Measurements from ENCODE around the gene KRT33B. TPM values are rescaled to one million over a fixed set of nuclear protein-coding genes. Genes with fewer than 3 reads are reported as not detected.

The KRT33B gene
- total RNA-seq, 3 donors from 2014 or later: not detected

DNA sequence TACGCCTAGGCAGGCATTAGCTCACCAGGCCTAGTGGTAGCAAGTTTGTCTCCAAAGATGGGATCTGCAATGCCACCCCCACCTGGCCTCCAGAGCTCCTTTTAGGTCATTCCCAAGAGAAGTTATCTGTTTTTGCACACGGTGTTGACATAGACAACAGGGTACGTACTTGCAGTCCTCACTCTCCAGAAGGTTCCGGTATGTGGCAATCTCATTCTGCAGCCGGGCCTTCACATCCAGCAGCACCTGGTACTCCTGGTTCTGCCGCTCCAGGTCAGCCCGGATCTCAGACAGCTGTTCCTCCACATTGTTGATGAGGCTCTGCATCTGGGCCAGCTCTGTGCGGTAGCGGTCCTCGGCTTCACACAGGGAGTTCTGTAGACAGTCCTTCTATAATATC, 37.6 kb upstream of the KRT33B start:
- H3K4me3 ChIP-seq: no peak overlapping the region

GRCh38 chr17:41406205-41406604, 36.6 kb upstream of the KRT33B start:
- peaks cover 0 to 14% of the 10 kb centered on the region in 2 donors for H3K4me1 ChIP-seq
- H3K27ac ChIP-seq: peak overlapping the region in 1 of 2 donors; percentile 91
- no peak for DNase-seq (ENCODE audit: low spot score in 2 of 2)
- intact Hi-C loops (cut with DNase I; ENCODE audit: low total_unique reads): no loop called here
- H3K9me3 ChIP-seq: no peaks in the 10 kb centered on the region
- TF ChIP-seq POLR2AphosphoS5 (IDR thresholded peaks at IDR 0.05): no peak
- no peak for TF ChIP-seq POLR2A (IDR thresholded peaks at IDR 0.05)
- TF ChIP-seq, protein P1, sequence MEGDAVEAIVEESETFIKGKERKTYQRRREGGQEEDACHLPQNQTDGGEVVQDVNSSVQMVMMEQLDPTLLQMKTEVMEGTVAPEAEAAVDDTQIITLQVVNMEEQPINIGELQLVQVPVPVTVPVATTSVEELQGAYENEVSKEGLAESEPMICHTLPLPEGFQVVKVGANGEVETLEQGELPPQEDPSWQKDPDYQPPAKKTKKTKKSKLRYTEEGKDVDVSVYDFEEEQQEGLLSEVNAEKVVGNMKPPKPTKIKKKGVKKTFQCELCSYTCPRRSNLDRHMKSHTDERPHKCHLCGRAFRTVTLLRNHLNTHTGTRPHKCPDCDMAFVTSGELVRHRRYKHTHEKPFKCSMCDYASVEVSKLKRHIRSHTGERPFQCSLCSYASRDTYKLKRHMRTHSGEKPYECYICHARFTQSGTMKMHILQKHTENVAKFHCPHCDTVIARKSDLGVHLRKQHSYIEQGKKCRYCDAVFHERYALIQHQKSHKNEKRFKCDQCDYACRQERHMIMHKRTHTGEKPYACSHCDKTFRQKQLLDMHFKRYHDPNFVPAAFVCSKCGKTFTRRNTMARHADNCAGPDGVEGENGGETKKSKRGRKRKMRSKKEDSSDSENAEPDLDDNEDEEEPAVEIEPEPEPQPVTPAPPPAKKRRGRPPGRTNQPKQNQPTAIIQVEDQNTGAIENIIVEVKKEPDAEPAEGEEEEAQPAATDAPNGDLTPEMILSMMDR (IDR thresholded peaks at IDR 0.05): no peak
- H3K27me3 ChIP-seq: no peaks in the 10 kb centered on the region
- no peak overlapping the region for H3K4me3 ChIP-seq
- H3K36me3 ChIP-seq: no peaks in the 10 kb centered on the region

More for the DNA sequence above, 37.6 kb upstream of the KRT33B start:
- Histone ChIP-seq H3K27me3 (no peaks in the 10 kb centered on the region), H3K4me1 (peaks cover 0 to 9% of the 10 kb centered on the region in 2 donors), H3K9me3 (no peaks in the 10 kb centered on the region), H3K27ac (peak overlapping the region in 1 of 2 donors; percentile 10), H3K36me3 (no peaks in the 10 kb centered on the region)
- intact Hi-C loops (cut with DNase I; ENCODE audit: low total_unique reads): no loop called here
- DNase-seq (ENCODE audit: low spot score in 2 of 2): no peak
- TF ChIP-seq POLR2A (IDR thresholded peaks at IDR 0.05) (no peak), POLR2AphosphoS5 (IDR thresholded peaks at IDR 0.05) (no peak)
- TF ChIP-seq, protein P1 (IDR thresholded peaks at IDR 0.05): no peak

DNA sequence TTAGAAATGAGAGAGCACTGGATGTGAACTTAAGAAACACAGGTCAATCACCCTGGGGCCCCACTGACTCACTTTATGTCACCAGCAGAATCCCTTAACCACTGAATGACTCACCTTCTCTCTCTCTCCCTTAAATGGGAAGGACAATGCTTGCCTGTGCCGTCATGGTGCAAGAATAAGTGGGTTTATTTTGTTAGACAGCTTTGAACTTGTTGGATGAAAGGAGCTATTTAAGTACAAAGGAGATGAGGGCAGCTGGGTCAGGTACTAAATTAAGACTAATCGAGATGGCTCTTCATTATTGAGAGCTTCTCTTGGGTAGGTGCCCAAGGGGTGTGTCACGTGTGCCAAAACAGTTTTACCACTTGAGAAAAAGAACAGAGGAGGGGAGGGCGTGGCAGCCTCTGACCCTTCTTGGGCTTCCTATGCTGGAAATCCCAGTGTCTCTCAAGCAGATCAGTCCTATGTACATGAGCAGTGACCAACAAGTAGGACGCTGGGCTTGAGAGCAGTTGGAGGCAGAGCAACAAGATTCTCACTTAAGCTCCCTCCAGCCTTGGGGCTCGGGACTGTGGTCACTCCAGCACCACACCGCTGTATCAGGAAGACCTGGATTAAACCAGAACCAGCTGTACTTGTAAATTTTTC, 34.5 kb upstream of the KRT33B start:
- H3K36me3 ChIP-seq: no peaks in the 10 kb centered on the region
- peaks cover 0 to 14% of the 10 kb centered on the region in 2 donors for H3K4me1 ChIP-seq
- peak in 1 of 2 donors; percentile 91 for DNase-seq (ENCODE audit: low spot score in 2 of 2)
- intact Hi-C loops (cut with DNase I; ENCODE audit: low total_unique reads): no loop called here
- H3K4me3 ChIP-seq: no peak overlapping the region
- H3K27ac ChIP-seq: peak overlapping the region; percentile 88 to 91
- no peaks in the 10 kb centered on the region for H3K27me3 ChIP-seq
- peak in 1 of 3 donors; percentile 76 for TF ChIP-seq POLR2AphosphoS5 (IDR thresholded peaks at IDR 0.05)
- TF ChIP-seq POLR2A (IDR thresholded peaks at IDR 0.05): no peak
- TF ChIP-seq, protein P1 (IDR thresholded peaks at IDR 0.05): no peak
- no peaks in the 10 kb centered on the region for H3K9me3 ChIP-seq

GRCh38 chr17:41403404-41404023, 33.9 kb upstream of the KRT33B start:
- no peak for TF ChIP-seq POLR2AphosphoS5 (IDR thresholded peaks at IDR 0.05)
- no peak for TF ChIP-seq POLR2A (IDR thresholded peaks at IDR 0.05)
- TF ChIP-seq, protein P1 (IDR thresholded peaks at IDR 0.05): no peak
- peaks cover 0 to 14% of the 10 kb centered on the region in 2 donors for H3K4me1 ChIP-seq
- H3K9me3 ChIP-seq: no peaks in the 10 kb centered on the region
- no peak for DNase-seq (ENCODE audit: low spot score in 2 of 2)
- peak overlapping the region; percentile 88 to 91 for H3K27ac ChIP-seq
- no peak overlapping the region for H3K4me3 ChIP-seq
- H3K36me3 ChIP-seq: no peaks in the 10 kb centered on the region
- intact Hi-C loops (cut with DNase I; ENCODE audit: low total_unique reads): no loop called here
- no peaks in the 10 kb centered on the region for H3K27me3 ChIP-seq

DNA sequence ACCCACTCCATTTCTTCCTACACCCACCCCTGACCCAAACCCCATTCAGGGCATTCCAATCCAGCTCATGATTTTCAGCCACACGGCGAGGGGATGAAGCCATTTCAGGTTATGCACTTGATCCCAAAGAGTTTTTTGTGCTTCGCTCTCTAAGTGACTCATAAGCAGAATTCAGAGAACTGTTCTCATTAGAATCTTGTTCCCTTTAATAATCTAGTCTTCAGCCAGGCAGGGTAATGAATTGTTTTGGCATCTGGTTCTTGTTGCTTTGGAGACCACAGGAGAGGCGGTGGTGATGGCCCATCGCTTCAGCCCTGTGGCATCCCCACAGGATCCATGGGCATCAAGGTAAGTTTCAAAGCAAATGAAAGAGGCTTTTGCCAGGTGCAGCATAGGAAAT, 32.5 kb upstream of the KRT33B start:
- H3K4me1 ChIP-seq: peaks cover 0 to 14% of the 10 kb centered on the region in 2 donors
- DNase-seq (ENCODE audit: low spot score in 2 of 2): peak in 1 of 2 donors; percentile 62
- intact Hi-C loops (cut with DNase I; ENCODE audit: low total_unique reads): loop anchor here (1.0 kb wide), 1 partner anchor 25 kb away; no protein-coding TSS in a partner anchor
- H3K9me3 ChIP-seq: no peaks in the 10 kb centered on the region
- peak overlapping the region; percentile 88 to 91 for H3K27ac ChIP-seq
- no peak overlapping the region for H3K4me3 ChIP-seq
- H3K27me3 ChIP-seq: no peaks in the 10 kb centered on the region
- no peaks in the 10 kb centered on the region for H3K36me3 ChIP-seq
- no peak for TF ChIP-seq POLR2AphosphoS5 (IDR thresholded peaks at IDR 0.05)
- no peak for TF ChIP-seq POLR2A (IDR thresholded peaks at IDR 0.05)
- TF ChIP-seq, protein P1 (IDR thresholded peaks at IDR 0.05): no peak
